ENCODE results near the gene NAA16.
A peak's percentile ranks its signal among the peaks of the same experiment; 100 is the strongest.
"Not testable (repeated sequence)": the region's sequence is repeated elsewhere in the genome, so short reads cannot be mapped to it uniquely, and the experiment has no call there.

The NAA16 gene

GRCh38 chr13:41310963-41311405, at the start of gene NAA16:
NAA16 (plus strand) TSS chr13:41311267; CDS start chr13:41311529, 262 bp downstream.
- DNase-seq (ENCODE audit: low read depth) = peak; percentile 65

GRCh38 chr13:41263261-41263971, 47.7 kb upstream of the NAA16 start, which contains the start of gene MTRF1:
MTRF1 (minus strand) TSS chr13:41263576; CDS start chr13:41260907, 2,669 bp downstream.
- peak; percentile 56 for DNase-seq (ENCODE audit: low read depth)

GRCh38 chr13:41267106-41267505, 44.0 kb upstream of the NAA16 start:
- no peak for DNase-seq (ENCODE audit: low read depth)

GRCh38 chr13:41268764-41269163, 42.3 kb upstream of the NAA16 start:
- DNase-seq (ENCODE audit: low read depth) = no peak

- DNase-seq (ENCODE audit: low read depth) = no peak
Observed at GRCh38 chr13:41271456-41272285, 39.4 kb upstream of the NAA16 start.

- no peak for DNase-seq (ENCODE audit: low read depth)
Observed at GRCh38 chr13:41273831-41274441, 37.1 kb upstream of the NAA16 start.

GRCh38 chr13:41274881-41275280, 36.2 kb upstream of the NAA16 start:
- no peak for DNase-seq (ENCODE audit: low read depth)

- DNase-seq (ENCODE audit: low read depth) = no peak
Observed at GRCh38 chr13:41276824-41277223, 34.2 kb upstream of the NAA16 start.

- DNase-seq (ENCODE audit: low read depth) = not testable (repeated sequence)
Observed at GRCh38 chr13:41279156-41279555, 31.9 kb upstream of the NAA16 start.

- no peak for DNase-seq (ENCODE audit: low read depth)
Observed at GRCh38 chr13:41282129-41282571, 28.9 kb upstream of the NAA16 start.

GRCh38 chr13:41284512-41285288, 26.4 kb upstream of the NAA16 start:
- peak; percentile 55 for DNase-seq (ENCODE audit: low read depth)

- DNase-seq (ENCODE audit: low read depth) = no peak
Observed at GRCh38 chr13:41286370-41286769, 24.7 kb upstream of the NAA16 start.

GRCh38 chr13:41289463-41289881, 21.6 kb upstream of the NAA16 start:
- no peak for DNase-seq (ENCODE audit: low read depth)

GRCh38 chr13:41291246-41291645, 19.8 kb upstream of the NAA16 start:
- no peak for DNase-seq (ENCODE audit: low read depth)

- DNase-seq (ENCODE audit: low read depth) = no peak
Observed at GRCh38 chr13:41293272-41293671, 17.8 kb upstream of the NAA16 start.

- DNase-seq (ENCODE audit: low read depth) = no peak
Observed at GRCh38 chr13:41294914-41295313, 16.2 kb upstream of the NAA16 start.

- DNase-seq (ENCODE audit: low read depth) = no peak
Observed at GRCh38 chr13:41295973-41296372, 15.1 kb upstream of the NAA16 start.

GRCh38 chr13:41296879-41297646, 14.0 kb upstream of the NAA16 start:
- no peak for DNase-seq (ENCODE audit: low read depth)

- no peak for DNase-seq (ENCODE audit: low read depth)
Observed at GRCh38 chr13:41299316-41300094, 11.6 kb upstream of the NAA16 start.

- no peak for DNase-seq (ENCODE audit: low read depth)
Observed at GRCh38 chr13:41302743-41303142, 8.3 kb upstream of the NAA16 start.
